RWPE1 (cell line): ENCODE results near the gene SOCS6.

Experiments used
- CTCF ChIA-PET: fragments of 350-600 bp; sonication (Branson Sonifier 250); formaldehyde crosslinking; extraction: SDS; loops from one replicate; lab custom pipeline; 2021; lab: Yijun Ruan, JAX
- POLR2A ChIA-PET: fragments of 400-600 bp; formaldehyde crosslinking; extraction: SDS; loops from one replicate; lab custom pipeline; 2020; ENCODE audit warnings: antibody characterized with exemption; ENCODE audit not compliant: low non-redundant PET; lab: Yijun Ruan, JAX
- DNase-seq: peaks from one replicate; pipeline ENCODE4 v3.0.0; 2012; ENCODE audit warnings: low spot score
- H3K27ac ChIP-seq: fragments of 450-650 bp; 2 replicates; pipeline ENCODE4 v1.5.1; 2017
- CTCF ChIP-seq: fragments of 450-650 bp; conservative IDR thresholded peaks from 2 replicates; pipeline ENCODE4 v1.5.1; 2017; ENCODE audit warnings: low read depth, mild to moderate bottlenecking

SOCS6 gene

GRCh38 chr18:70256184-70256583 is 32.7 kb upstream of the SOCS6 start:
- no peak for TF ChIP-seq CTCF
- no peak for DNase-seq
- ChIA-PET POLR2A (no interaction called here), CTCF (no interaction called here)
- H3K27ac ChIP-seq = no peak overlapping the region

GRCh38 chr18:70256994-70257393 is 31.9 kb upstream of the SOCS6 start:
- ChIA-PET POLR2A (no interaction called here), CTCF (no interaction called here)
- DNase-seq = no peak
- TF ChIP-seq CTCF = no peak
- H3K27ac ChIP-seq = no peak overlapping the region

GRCh38 chr18:70258243-70258642 is 30.6 kb upstream of the SOCS6 start:
- CTCF ChIA-PET = no interaction called here
- DNase-seq = no peak
- POLR2A ChIA-PET = no interaction called here
- no peak for TF ChIP-seq CTCF
- H3K27ac ChIP-seq = no peak overlapping the region

GRCh38 chr18:70260683-70261082 is 28.2 kb upstream of the SOCS6 start:
- no peak for TF ChIP-seq CTCF
- DNase-seq = no peak
- ChIA-PET CTCF (no interaction called here), POLR2A (no interaction called here)
- H3K27ac ChIP-seq = no peak overlapping the region

- TF ChIP-seq CTCF = no peak
- DNase-seq = no peak
- no peak overlapping the region for H3K27ac ChIP-seq
- CTCF ChIA-PET = no interaction called here
- POLR2A ChIA-PET = no interaction called here
These were observed 27.6 kb upstream of the SOCS6 start for GRCh38 chr18:70261141-70261788.

GRCh38 chr18:70263336-70263735 is 25.5 kb upstream of the SOCS6 start:
- ChIA-PET CTCF (no interaction called here), POLR2A (no interaction called here)
- TF ChIP-seq CTCF = no peak

GRCh38 chr18:70271742-70272141 is 17.1 kb upstream of the SOCS6 start:
- no peak for DNase-seq
- no peak overlapping the region for H3K27ac ChIP-seq
- TF ChIP-seq CTCF = no peak
- CTCF ChIA-PET = no interaction called here
- POLR2A ChIA-PET = no interaction called here

More at GRCh38 chr18:70263336-70263735, 25.5 kb upstream of the SOCS6 start:
- H3K27ac ChIP-seq = no peak overlapping the region
- DNase-seq = no peak
